Testis (tissue), 2 donors: Measurements from ENCODE around the gene PDE6A.

Source experiments
- POLR2A ChIP-seq: fragments of 450-650 bp; IDR thresholded peaks from one replicate; pipeline ENCODE4 v1.6.1; 2017; ENCODE audit warnings: antibody characterized with exemption, mild to moderate bottlenecking, moderate library complexity
- TF ChIP-seq, protein P1 (sequence below), 3 experiments: fragments of 450-650 bp in 2 of 3; fragments of 200-600 bp in 1 of 3; sonication (generic) in 1 of 3; IDR thresholded peaks; one replicate each; pipeline ENCODE4 v1.5.1; 2016 to 2019; ENCODE audit warnings: antibody characterized with exemption in 3 of 3, mild to moderate bottlenecking in 2 of 3, moderate library complexity in 1 of 3

- TF ChIP-seq, protein P1, sequence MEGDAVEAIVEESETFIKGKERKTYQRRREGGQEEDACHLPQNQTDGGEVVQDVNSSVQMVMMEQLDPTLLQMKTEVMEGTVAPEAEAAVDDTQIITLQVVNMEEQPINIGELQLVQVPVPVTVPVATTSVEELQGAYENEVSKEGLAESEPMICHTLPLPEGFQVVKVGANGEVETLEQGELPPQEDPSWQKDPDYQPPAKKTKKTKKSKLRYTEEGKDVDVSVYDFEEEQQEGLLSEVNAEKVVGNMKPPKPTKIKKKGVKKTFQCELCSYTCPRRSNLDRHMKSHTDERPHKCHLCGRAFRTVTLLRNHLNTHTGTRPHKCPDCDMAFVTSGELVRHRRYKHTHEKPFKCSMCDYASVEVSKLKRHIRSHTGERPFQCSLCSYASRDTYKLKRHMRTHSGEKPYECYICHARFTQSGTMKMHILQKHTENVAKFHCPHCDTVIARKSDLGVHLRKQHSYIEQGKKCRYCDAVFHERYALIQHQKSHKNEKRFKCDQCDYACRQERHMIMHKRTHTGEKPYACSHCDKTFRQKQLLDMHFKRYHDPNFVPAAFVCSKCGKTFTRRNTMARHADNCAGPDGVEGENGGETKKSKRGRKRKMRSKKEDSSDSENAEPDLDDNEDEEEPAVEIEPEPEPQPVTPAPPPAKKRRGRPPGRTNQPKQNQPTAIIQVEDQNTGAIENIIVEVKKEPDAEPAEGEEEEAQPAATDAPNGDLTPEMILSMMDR (IDR thresholded peaks at IDR 0.05) = no peak
- TF ChIP-seq POLR2A = no peak
Observed at GRCh38 chr5:149854866-149855265, 89.7 kb downstream of the PDE6A start.
